ENCODE results near the gene TMEM38A. TPM values are rescaled to one million over a fixed set of nuclear protein-coding genes. Genes with fewer than 3 reads are reported as not detected.

TMEM38A gene
- total RNA-seq, 1 donor from 2014 or later: 0.36 TPM

DNA sequence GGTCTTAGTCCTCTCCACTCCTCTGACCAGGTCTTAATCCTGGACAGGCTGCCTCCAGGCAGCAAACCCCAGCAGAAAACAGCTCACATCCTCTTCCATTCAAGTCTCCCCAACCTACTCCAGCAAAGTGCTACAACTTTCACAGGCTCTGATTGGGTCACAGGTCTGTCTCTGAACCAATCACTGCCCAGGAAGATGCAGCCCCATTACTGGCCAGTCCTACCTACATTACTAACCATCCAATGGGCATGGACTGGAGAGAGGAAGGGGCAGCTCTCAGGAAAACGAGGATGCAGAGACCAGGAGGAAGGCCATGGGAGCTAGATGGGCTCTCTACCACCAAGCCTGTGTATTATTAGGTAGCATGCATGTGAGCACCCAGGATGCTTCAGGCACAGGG lies 45.1 kb upstream of the TMEM38A start:
- Mint-ChIP-seq H3K27ac (no peak overlapping the region), H3K4me1 (peaks cover 8% of the 10 kb centered on the region), H3K36me3 (no peaks in the 10 kb centered on the region), H3K4me3 (no peak overlapping the region), H3K27me3 (ENCODE audit: insufficient read depth, low read depth) (no peaks in the 10 kb centered on the region), H3K9me3 (no peaks in the 10 kb centered on the region)
- Histone ChIP-seq H4K20me1 (ENCODE audit: low read depth) (peaks cover 97% of the 10 kb centered on the region), H3K4me1 (no peaks in the 10 kb centered on the region), H3F3A (ENCODE audit: low read depth) (no peaks in the 10 kb centered on the region), H3K9ac (no peak overlapping the region), H3K27me3 (no peaks in the 10 kb centered on the region), H3K4me2 (no peak overlapping the region), H2AFZ (replicated peaks) (no peak overlapping the region), H3K79me2 (ENCODE audit: low read depth) (peaks cover 99% of the 10 kb centered on the region), H3K9me3 (ENCODE audit: low read depth) (no peaks in the 10 kb centered on the region), H3K4me3 (no peak overlapping the region), H3K27ac (no peak overlapping the region), H3K36me3 (no peaks in the 10 kb centered on the region)
- TF ChIP-seq EZH2phosphoT487 (IDR thresholded peaks at IDR 0.05): no peak
- TF ChIP-seq EZH2 (IDR thresholded peaks at IDR 0.05): no peak
- no peak for DNase-seq (ENCODE audit: low spot score)

DNA sequence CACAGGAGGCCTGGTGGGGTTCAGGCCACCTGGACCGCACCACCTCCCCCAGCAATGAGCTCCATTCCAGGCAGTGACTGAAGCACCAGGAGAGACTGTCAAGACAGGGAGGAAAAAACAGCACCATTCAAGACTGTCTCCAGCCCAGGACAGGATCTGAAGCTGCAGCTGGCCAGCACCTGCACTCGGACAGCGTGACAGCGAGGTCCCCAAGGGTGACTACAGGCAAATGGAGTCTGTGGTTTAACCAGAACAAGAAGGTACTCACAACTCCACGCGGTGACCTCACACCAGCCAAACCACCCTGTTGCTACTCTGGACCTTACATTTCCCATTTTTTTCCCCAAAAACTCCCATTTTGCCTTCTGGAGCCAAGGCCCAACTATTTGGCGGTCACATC lies 42.7 kb upstream of the TMEM38A start:
- Mint-ChIP-seq H3K4me3 (no peak overlapping the region), H3K27me3 (ENCODE audit: insufficient read depth, low read depth) (no peaks in the 10 kb centered on the region), H3K36me3 (no peaks in the 10 kb centered on the region), H3K27ac (no peak overlapping the region), H3K4me1 (peaks cover 8% of the 10 kb centered on the region), H3K9me3 (no peaks in the 10 kb centered on the region)
- Histone ChIP-seq H3K4me3 (no peak overlapping the region), H3K9me3 (ENCODE audit: low read depth) (no peaks in the 10 kb centered on the region), H4K20me1 (ENCODE audit: low read depth) (peaks cover 98% of the 10 kb centered on the region), H3K36me3 (no peaks in the 10 kb centered on the region), H3K9ac (no peak overlapping the region), H3K4me1 (no peaks in the 10 kb centered on the region), H3K4me2 (no peak overlapping the region), H3K27ac (no peak overlapping the region), H3K79me2 (ENCODE audit: low read depth) (peaks cover 99% of the 10 kb centered on the region), H2AFZ (replicated peaks) (no peak overlapping the region), H3F3A (ENCODE audit: low read depth) (no peaks in the 10 kb centered on the region), H3K27me3 (no peaks in the 10 kb centered on the region)
- DNase-seq (ENCODE audit: low spot score): no peak
- TF ChIP-seq, protein P1, sequence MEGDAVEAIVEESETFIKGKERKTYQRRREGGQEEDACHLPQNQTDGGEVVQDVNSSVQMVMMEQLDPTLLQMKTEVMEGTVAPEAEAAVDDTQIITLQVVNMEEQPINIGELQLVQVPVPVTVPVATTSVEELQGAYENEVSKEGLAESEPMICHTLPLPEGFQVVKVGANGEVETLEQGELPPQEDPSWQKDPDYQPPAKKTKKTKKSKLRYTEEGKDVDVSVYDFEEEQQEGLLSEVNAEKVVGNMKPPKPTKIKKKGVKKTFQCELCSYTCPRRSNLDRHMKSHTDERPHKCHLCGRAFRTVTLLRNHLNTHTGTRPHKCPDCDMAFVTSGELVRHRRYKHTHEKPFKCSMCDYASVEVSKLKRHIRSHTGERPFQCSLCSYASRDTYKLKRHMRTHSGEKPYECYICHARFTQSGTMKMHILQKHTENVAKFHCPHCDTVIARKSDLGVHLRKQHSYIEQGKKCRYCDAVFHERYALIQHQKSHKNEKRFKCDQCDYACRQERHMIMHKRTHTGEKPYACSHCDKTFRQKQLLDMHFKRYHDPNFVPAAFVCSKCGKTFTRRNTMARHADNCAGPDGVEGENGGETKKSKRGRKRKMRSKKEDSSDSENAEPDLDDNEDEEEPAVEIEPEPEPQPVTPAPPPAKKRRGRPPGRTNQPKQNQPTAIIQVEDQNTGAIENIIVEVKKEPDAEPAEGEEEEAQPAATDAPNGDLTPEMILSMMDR (IDR thresholded peaks at IDR 0.05): no peak
- TF ChIP-seq EZH2phosphoT487 (IDR thresholded peaks at IDR 0.05): no peak
- TF ChIP-seq EZH2 (IDR thresholded peaks at IDR 0.05): no peak

DNA sequence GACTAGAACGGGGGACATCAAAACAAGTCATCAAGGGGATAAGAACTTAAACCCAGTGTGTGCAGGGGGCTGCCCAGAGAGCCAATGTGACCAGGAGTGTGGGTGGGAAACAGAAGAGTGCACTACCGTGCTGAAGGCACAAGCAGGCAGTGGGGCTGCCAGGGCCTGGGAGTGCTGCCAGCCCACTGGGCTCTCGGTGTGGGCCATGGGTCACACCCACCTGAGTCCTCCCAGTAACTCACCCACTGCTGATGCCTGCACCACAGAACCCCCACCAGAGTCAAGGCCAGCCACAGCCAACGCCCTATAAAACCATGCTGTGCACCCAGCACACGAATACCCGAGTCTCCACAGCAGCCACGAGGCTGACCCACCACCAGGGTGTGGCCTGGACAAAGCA lies 41.5 kb upstream of the TMEM38A start:
- peaks cover 91% of the 10 kb centered on the region for H4K20me1 ChIP-seq (ENCODE audit: low read depth)
- H3K4me1 Mint-ChIP-seq: peaks cover 8% of the 10 kb centered on the region
- H3K9ac ChIP-seq: no peak overlapping the region
- no peaks in the 10 kb centered on the region for H3K27me3 ChIP-seq
- no peak overlapping the region for H2AFZ ChIP-seq (replicated peaks)
- no peaks in the 10 kb centered on the region for H3K9me3 ChIP-seq (ENCODE audit: low read depth)
- H3K9me3 Mint-ChIP-seq: no peaks in the 10 kb centered on the region
- no peak for DNase-seq (ENCODE audit: low spot score)
- no peak overlapping the region for H3K4me3 Mint-ChIP-seq
- H3K36me3 ChIP-seq: no peaks in the 10 kb centered on the region
- no peak overlapping the region for H3K4me2 ChIP-seq
- no peak overlapping the region for H3K27ac ChIP-seq
- no peak for TF ChIP-seq EZH2 (IDR thresholded peaks at IDR 0.05)
- no peak for TF ChIP-seq EZH2phosphoT487 (IDR thresholded peaks at IDR 0.05)
- TF ChIP-seq, protein P1 (IDR thresholded peaks at IDR 0.05): no peak
- H3K4me3 ChIP-seq: no peak overlapping the region
- H3K79me2 ChIP-seq (ENCODE audit: low read depth): peaks cover 100% of the 10 kb centered on the region
- no peak overlapping the region for H3K27ac Mint-ChIP-seq
- no peaks in the 10 kb centered on the region for H3K27me3 Mint-ChIP-seq (ENCODE audit: insufficient read depth, low read depth)
- no peaks in the 10 kb centered on the region for H3K4me1 ChIP-seq
- H3K36me3 Mint-ChIP-seq: peaks cover 1% of the 10 kb centered on the region
- no peaks in the 10 kb centered on the region for H3F3A ChIP-seq (ENCODE audit: low read depth)

DNA sequence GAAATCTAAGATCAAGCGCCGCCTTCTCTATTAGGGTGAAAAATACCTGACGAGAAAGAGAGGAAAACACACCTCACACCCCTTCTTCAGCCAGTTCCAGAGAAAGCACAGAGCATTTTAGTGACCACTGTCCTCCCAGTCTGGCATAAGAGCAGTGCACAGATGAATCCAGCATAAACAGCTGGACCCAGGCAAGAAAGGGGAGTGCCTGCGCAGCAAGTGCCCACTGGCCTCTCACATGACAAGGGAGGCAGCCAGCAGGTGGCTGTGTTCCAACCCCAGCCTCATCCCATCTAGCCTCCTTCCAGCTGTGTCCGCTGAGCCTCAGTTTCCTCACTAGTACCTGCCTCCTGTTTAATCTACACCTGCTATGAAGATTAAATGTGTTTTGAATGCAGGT lies 40.9 kb upstream of the TMEM38A start:
- Mint-ChIP-seq H3K4me3 (no peak overlapping the region), H3K27ac (no peak overlapping the region), H3K27me3 (ENCODE audit: insufficient read depth, low read depth) (no peaks in the 10 kb centered on the region), H3K36me3 (peaks cover 1% of the 10 kb centered on the region), H3K9me3 (no peaks in the 10 kb centered on the region), H3K4me1 (peaks cover 8% of the 10 kb centered on the region)
- Histone ChIP-seq H3K4me1 (no peaks in the 10 kb centered on the region), H3K27ac (no peak overlapping the region), H3F3A (ENCODE audit: low read depth) (no peaks in the 10 kb centered on the region), H3K4me2 (no peak overlapping the region), H3K9me3 (ENCODE audit: low read depth) (no peaks in the 10 kb centered on the region), H2AFZ (replicated peaks) (no peak overlapping the region), H3K36me3 (no peaks in the 10 kb centered on the region), H3K9ac (peak overlapping the region; percentile 52), H3K27me3 (no peaks in the 10 kb centered on the region), H3K79me2 (ENCODE audit: low read depth) (peaks cover 100% of the 10 kb centered on the region), H4K20me1 (ENCODE audit: low read depth) (peaks cover 89% of the 10 kb centered on the region), H3K4me3 (no peak overlapping the region)
- no peak for DNase-seq (ENCODE audit: low spot score)
- TF ChIP-seq, protein P1 (IDR thresholded peaks at IDR 0.05): no peak
- TF ChIP-seq EZH2 (IDR thresholded peaks at IDR 0.05): no peak
- no peak for TF ChIP-seq EZH2phosphoT487 (IDR thresholded peaks at IDR 0.05)
